ENCODE results near the gene KCNMB2.

Gene KCNMB2

DNA sequence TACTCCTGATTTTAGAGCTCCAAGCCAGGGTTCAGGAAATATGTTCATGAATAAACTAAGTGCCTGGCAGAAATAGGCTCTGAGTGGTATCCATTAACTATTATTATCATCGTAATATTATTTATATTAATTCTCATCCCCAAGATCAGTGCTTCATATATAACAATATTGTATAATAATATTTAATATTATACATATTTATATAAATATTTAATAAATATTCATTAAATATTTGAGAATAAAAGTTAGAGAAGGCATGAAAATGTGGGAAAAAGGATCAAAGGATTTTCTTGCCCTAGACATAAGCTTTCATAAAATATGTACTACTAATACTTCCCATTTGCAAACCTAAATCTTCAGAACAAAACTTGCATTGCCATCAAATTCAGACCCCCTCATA lies 338.9 kb downstream of the KCNMB2 start:
- TF ChIP-seq, protein P1, sequence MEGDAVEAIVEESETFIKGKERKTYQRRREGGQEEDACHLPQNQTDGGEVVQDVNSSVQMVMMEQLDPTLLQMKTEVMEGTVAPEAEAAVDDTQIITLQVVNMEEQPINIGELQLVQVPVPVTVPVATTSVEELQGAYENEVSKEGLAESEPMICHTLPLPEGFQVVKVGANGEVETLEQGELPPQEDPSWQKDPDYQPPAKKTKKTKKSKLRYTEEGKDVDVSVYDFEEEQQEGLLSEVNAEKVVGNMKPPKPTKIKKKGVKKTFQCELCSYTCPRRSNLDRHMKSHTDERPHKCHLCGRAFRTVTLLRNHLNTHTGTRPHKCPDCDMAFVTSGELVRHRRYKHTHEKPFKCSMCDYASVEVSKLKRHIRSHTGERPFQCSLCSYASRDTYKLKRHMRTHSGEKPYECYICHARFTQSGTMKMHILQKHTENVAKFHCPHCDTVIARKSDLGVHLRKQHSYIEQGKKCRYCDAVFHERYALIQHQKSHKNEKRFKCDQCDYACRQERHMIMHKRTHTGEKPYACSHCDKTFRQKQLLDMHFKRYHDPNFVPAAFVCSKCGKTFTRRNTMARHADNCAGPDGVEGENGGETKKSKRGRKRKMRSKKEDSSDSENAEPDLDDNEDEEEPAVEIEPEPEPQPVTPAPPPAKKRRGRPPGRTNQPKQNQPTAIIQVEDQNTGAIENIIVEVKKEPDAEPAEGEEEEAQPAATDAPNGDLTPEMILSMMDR (IDR thresholded peaks at IDR 0.05; ENCODE audit: control insufficient read depth, extremely low read depth, insufficient read depth), result no peak
- DNase-seq (ENCODE audit: low read depth), result no peak
- H3K4me3 ChIP-seq (ENCODE audit: low read depth, low read length), result no peak overlapping the region

GRCh38 chr3:178875836-178876235 lies 339.6 kb downstream of the KCNMB2 start:
- TF ChIP-seq, protein P1 (IDR thresholded peaks at IDR 0.05; ENCODE audit: control insufficient read depth, extremely low read depth, insufficient read depth), result no peak
- H3K4me3 ChIP-seq (ENCODE audit: low read depth, low read length), result no peak overlapping the region
- DNase-seq (ENCODE audit: low read depth), result no peak

- H3K4me3 ChIP-seq (ENCODE audit: low read depth, low read length), result no peak overlapping the region
- no peak for DNase-seq (ENCODE audit: low read depth)
- TF ChIP-seq, protein P1 (IDR thresholded peaks at IDR 0.05; ENCODE audit: control insufficient read depth, extremely low read depth, insufficient read depth), result no peak
Measured at GRCh38 chr3:178880274-178880673, 344.0 kb downstream of the KCNMB2 start.
